ENCODE measurements around the gene TRMT1L. TPM values are rescaled to one million over a fixed set of nuclear protein-coding genes. Genes with fewer than 3 reads are reported as not detected.

TRMT1L gene
- total and polyA plus RNA-seq, 2 of the 8 experiments (the other 6 are each of a cell fraction or from before 2014, with no cell fraction given), result 13.8 to 22.3 TPM

DNA sequence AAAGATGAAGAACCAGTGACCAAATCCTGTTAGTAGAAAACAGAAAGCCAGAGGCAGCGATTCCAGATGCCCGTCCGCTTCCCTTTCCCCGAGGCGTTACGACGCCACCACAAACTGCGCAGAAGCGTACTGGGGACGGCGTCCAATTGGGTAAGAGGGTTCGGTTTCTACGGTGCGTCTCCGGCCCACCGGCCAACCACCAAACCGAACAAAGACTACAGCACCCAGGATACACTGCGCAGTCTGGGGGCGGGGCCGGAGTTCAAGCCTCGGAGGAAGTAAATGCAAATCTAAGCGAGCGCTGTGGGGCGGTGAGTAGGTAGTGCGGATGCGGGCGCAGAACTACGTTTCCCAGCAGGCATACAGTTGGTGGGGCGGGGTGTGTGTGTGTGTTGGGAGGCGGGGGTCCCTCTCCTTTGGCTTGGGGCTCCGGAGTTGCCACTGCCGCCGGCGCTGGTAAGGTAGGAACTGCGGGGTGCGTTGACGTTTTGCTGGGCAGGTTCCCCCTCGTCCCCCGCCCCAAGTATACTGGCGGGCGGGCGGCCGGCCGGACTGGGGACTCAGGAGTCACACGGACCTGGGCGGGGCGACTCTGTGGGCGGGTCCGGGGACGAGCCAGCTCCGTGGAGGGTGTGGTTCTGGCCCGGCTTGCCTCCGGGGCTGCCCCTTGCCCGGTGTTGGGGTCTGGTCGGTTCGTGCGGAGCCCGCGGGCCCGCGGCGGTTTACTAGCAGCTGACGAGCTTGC is at the start of gene TRMT1L, which contains the start of gene SWT1 (continued):
- TF ChIP-seq KDM5A (IDR thresholded peaks at IDR 0.05; ENCODE audit: low read length), result no peak
- TF ChIP-seq CTBP2 (IDR thresholded peaks at IDR 0.05; ENCODE audit: borderline replicate concordance, insufficient read depth, insufficient read length, low read length), result no peak
- TF ChIP-seq BACH1 (IDR thresholded peaks at IDR 0.05; ENCODE audit: low read length), result 0 out of 2 replicates have a peak, but pooled peaks have one; percentile 15
- TF ChIP-seq POLR2A (IDR thresholded peaks at IDR 0.05; ENCODE audit: control extremely low read depth in 1 of 2, low read depth in 2 of 2, low read length in 2 of 2), result peak; percentile 88 to 94
- no peak for TF ChIP-seq SRF (IDR thresholded peaks at IDR 0.05; ENCODE audit: low read depth, low read length)
- no peak for TF ChIP-seq RNF2 (IDR thresholded peaks at IDR 0.05; ENCODE audit: borderline replicate concordance, low read depth, low read length, missing control alignments, poor library complexity, severe bottlenecking)
- TF ChIP-seq, protein P1, sequence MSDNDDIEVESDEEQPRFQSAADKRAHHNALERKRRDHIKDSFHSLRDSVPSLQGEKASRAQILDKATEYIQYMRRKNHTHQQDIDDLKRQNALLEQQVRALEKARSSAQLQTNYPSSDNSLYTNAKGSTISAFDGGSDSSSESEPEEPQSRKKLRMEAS (IDR thresholded peaks at IDR 0.05), result no peak
- no peak for TF ChIP-seq KDM1A (IDR thresholded peaks at IDR 0.05; ENCODE audit: borderline replicate concordance, low read length)
- no peak; the same call in 1 of the 2 replicates for TF ChIP-seq GABPA (IDR thresholded peaks at IDR 0.05; ENCODE audit: borderline replicate concordance, insufficient read depth, low read length)
- no peak for TF ChIP-seq HDAC6 (IDR thresholded peaks at IDR 0.05; ENCODE audit: low read depth, low read length)
- TF ChIP-seq EP300 (IDR thresholded peaks at IDR 0.05; ENCODE audit: borderline replicate concordance in 1 of 2, low read depth in 2 of 2, low read length in 2 of 2), result no peak
- no peak for TF ChIP-seq CBX8 (IDR thresholded peaks at IDR 0.05; ENCODE audit: borderline replicate concordance, low read depth, low read length)
- peak; percentile 43; the same call in 1 of the 2 replicates for TF ChIP-seq CEBPB (IDR thresholded peaks at IDR 0.05; ENCODE audit: low read depth, low read length)
- TF ChIP-seq TCF12 (IDR thresholded peaks at IDR 0.05; ENCODE audit: low read depth, low read length), result no peak
- peak; percentile 38 for TF ChIP-seq SAP30 (IDR thresholded peaks at IDR 0.05; ENCODE audit: insufficient read depth, insufficient replicate concordance, low read length)
- peak in 1 of 2 experiments; percentile 23; a peak in 2 of 4 replicates for TF ChIP-seq SIN3A (conservative IDR thresholded peaks at IDR 0.05 in 1 of 2, IDR thresholded peaks at IDR 0.05 in 1 of 2; ENCODE audit: low read depth in 1 of 2, low read length in 2 of 2)
- TF ChIP-seq SUZ12 (IDR thresholded peaks at IDR 0.05; ENCODE audit: low read length), result no peak
- TF ChIP-seq RAD21 (IDR thresholded peaks at IDR 0.05 in 1 of 2, conservative IDR thresholded peaks at IDR 0.05 in 1 of 2; ENCODE audit: low read depth in 2 of 2, low read length in 2 of 2), result no peak
- TF ChIP-seq RXRA (IDR thresholded peaks at IDR 0.05; ENCODE audit: insufficient read depth, low read depth, low read length), result no peak
- peak; percentile 89 for TF ChIP-seq SIX5 (IDR thresholded peaks at IDR 0.05; ENCODE audit: low read depth, low read length)
- no peak for TF ChIP-seq CHD2 (IDR thresholded peaks at IDR 0.05; ENCODE audit: low read length)

All from H1 (cell line).